ENCODE results near the gene E2F4.

Gene E2F4

GRCh38 chr16:67191995-67192681 lies at the start of gene E2F4:
TSS of gene E2F4 (plus strand) at chr16:67192155. CDS start at chr16:67192228, 73 bp downstream.
- DNase-seq (ENCODE audit: low read depth in 1 of 2, low spot score in 1 of 2) = peak; percentile 70 to 79

GRCh38 chr16:67142342-67142741 lies 49.6 kb upstream of the E2F4 start:
- DNase-seq (ENCODE audit: low read depth in 1 of 2, low spot score in 1 of 2) = no peak

GRCh38 chr16:67144943-67145342 lies 47.0 kb upstream of the E2F4 start:
- no peak for DNase-seq (ENCODE audit: low read depth in 1 of 2, low spot score in 1 of 2)

- DNase-seq (ENCODE audit: low read depth in 1 of 2, low spot score in 1 of 2) = no peak
These were observed 46.2 kb upstream of the E2F4 start for GRCh38 chr16:67145746-67146145.

- no peak for DNase-seq (ENCODE audit: low read depth in 1 of 2, low spot score in 1 of 2)
These were observed 45.2 kb upstream of the E2F4 start for GRCh38 chr16:67146523-67147357.

GRCh38 chr16:67147437-67148140 lies 44.4 kb upstream of the E2F4 start:
- DNase-seq (ENCODE audit: low read depth in 1 of 2, low spot score in 1 of 2) = no peak

GRCh38 chr16:67148221-67148620 lies 43.7 kb upstream of the E2F4 start:
- no peak for DNase-seq (ENCODE audit: low read depth in 1 of 2, low spot score in 1 of 2)

GRCh38 chr16:67148656-67149275 lies 43.2 kb upstream of the E2F4 start:
- DNase-seq (ENCODE audit: low read depth in 1 of 2, low spot score in 1 of 2) = no peak

- no peak for DNase-seq (ENCODE audit: low read depth in 1 of 2, low spot score in 1 of 2)
These were observed 42.5 kb upstream of the E2F4 start for GRCh38 chr16:67149276-67150046.

GRCh38 chr16:67150047-67150832 lies 41.7 kb upstream of the E2F4 start:
- no peak for DNase-seq (ENCODE audit: low read depth in 1 of 2, low spot score in 1 of 2)

- DNase-seq (ENCODE audit: low read depth in 1 of 2, low spot score in 1 of 2) = no peak
These were observed 41.0 kb upstream of the E2F4 start, which contains the start of gene B3GNT9 for GRCh38 chr16:67150833-67151396. TSS of gene B3GNT9 (minus strand) at chr16:67150998. CDS start at chr16:67150485, 513 bp downstream.

GRCh38 chr16:67151431-67152097 lies 40.4 kb upstream of the E2F4 start:
- no peak for DNase-seq (ENCODE audit: low read depth in 1 of 2, low spot score in 1 of 2)

GRCh38 chr16:67154578-67155294 lies 37.2 kb upstream of the E2F4 start:
- no peak for DNase-seq (ENCODE audit: low read depth in 1 of 2, low spot score in 1 of 2)

- DNase-seq (ENCODE audit: low read depth in 1 of 2, low spot score in 1 of 2) = peak; percentile 60 to 71
These were observed 36.4 kb upstream of the E2F4 start for GRCh38 chr16:67155295-67156142.

- no peak for DNase-seq (ENCODE audit: low read depth in 1 of 2, low spot score in 1 of 2)
These were observed 35.7 kb upstream of the E2F4 start for GRCh38 chr16:67156143-67156844.

- DNase-seq (ENCODE audit: low read depth in 1 of 2, low spot score in 1 of 2) = no peak
These were observed 34.7 kb upstream of the E2F4 start for GRCh38 chr16:67157106-67157748.

Data from activated T-helper 1 cell treated with anti-CD3 and anti-CD28 coated beads, Interleukin-2, amount 50 U/mL, for 16 hours (primary cell).